Ovary (tissue), 9 donors: ENCODE data around the gene BNC2. TPM values are rescaled to one million over a fixed set of nuclear protein-coding genes. Genes with fewer than 3 reads are reported as not detected.
A peak's percentile ranks its signal among the peaks of the same experiment; 100 is the strongest.

ENCODE experiments used
- DNase-seq, 5 donors: peaks; one replicate each; pipeline ENCODE4 v3.0.0-alpha.2; 2019 to 2020
- H3K27ac ChIP-seq, 2 donors: fragments of 200-600 bp; one replicate each; pipeline versions ENCODE4 v1.5.1 to v1.8.0; 2019 to 2022
- H3K27me3 ChIP-seq: fragments of 200-600 bp; one replicate; pipeline ENCODE4 v1.8.0; 2022
- H3K36me3 ChIP-seq: fragments of 200-600 bp; sonication (generic); one replicate; pipeline ENCODE4 v1.5.1; 2019
- H3K4me1 ChIP-seq: one replicate; pipeline ENCODE4 v1.8.1; 2013; ENCODE audit warnings: mild to moderate bottlenecking, moderate library complexity; ENCODE audit not compliant: insufficient read depth
- H3K4me3 ChIP-seq: fragments of 200-600 bp; sonication (generic); one replicate; pipeline ENCODE4 v1.5.1; 2017
- H3K9me3 ChIP-seq, 2 donors: fragments of 200-600 bp in 1 of 2; sonication (generic) in 1 of 2; one replicate each; pipeline versions ENCODE4 v1.5.1 to v1.8.1; 2013 to 2019; ENCODE audit warnings: mild to moderate bottlenecking in 1 of 2, moderate library complexity in 1 of 2
- EP300 ChIP-seq: sonication (generic); formaldehyde crosslinking; IDR thresholded peaks from one replicate; pipeline ENCODE4 v1.6.1; 2017; ENCODE audit warnings: antibody characterized with exemption
- POLR2A ChIP-seq: fragments of 450-650 bp; IDR thresholded peaks from one replicate; pipeline ENCODE4 v1.6.1; 2017; ENCODE audit warnings: antibody characterized with exemption, mild to moderate bottlenecking, moderate library complexity
- WGBS, 3 donors: extraction: QIAGEN DNeasy Blood & Tissue Kit in 1 of 3; methylation state at CpG; one replicate each; pipeline versions ENCODE4 v1.1.5 to v1.1.7; 2013 to 2017; 5-methylcytosine and 5-hydroxymethylcytosine counted together
- intact Hi-C, 4 donors: fragments of 100-400 bp; cut with DNase I; formaldehyde crosslinking; loops; one replicate each; pipeline versions ENCODE4 v1.11.0 to v1.15.1; 2022 to 2023
- polyA plus RNA-seq, 2 donors: library from polyadenylated mRNA; stranded (reverse); fragments of 200-250 nt in 1 of 2; fragments of 350-450 nt in 1 of 2; fragmentation: Illumina TruSeq in 1 of 2; extraction: RNeasy Lipid Tissue Mini Kit (QIAGEN cat#74804) in 1 of 2; gene quantifications; one replicate each; pipeline ENCODE4 v1.2.3, GENCODE V29; 2013 to 2014
- total RNA-seq, 7 donors: library from RNA; depleted of rRNA in 2 of 7; stranded (reverse); fragments of >200 nt in 2 of 7; fragmentation: NEBNext Ultra II Directional in 3 of 7; extraction: Animal tissue kit (Norgen Biotek cat#: 25700) in 3 of 7; gene quantifications; one replicate each; pipeline versions ENCODE4 v1.1.0 to v1.2.4, GENCODE V29; 2016 to 2023
- TF ChIP-seq, protein P1 (sequence below), 3 donors: fragments of 450-650 bp in 2 of 3; fragments of 200-600 bp in 1 of 3; IDR thresholded peaks; one replicate each; pipeline versions ENCODE4 v1.5.1 to v1.8.0; 2016 to 2022; ENCODE audit warnings: antibody characterized with exemption in 3 of 3, mild to moderate bottlenecking in 1 of 3
- donor health status: DM: no; HTN: no; CAD: no; lungs with moderate emphysema.
- donor health status: DM: no; HTN: no; CAD: no.
- donor health status: Bipolar disorder and iron deficiency.
- donor health status: DM: yes; HTN: yes; CAD: no.
- donor health status: DM: no; HTN: no; CAD: no.
- donor health status: DM: yes; HTN: yes; CAD: no.

The BNC2 gene
- total and polyA plus RNA-seq, 9 donors, result 17.2 to 232 (median 197) TPM

DNA sequence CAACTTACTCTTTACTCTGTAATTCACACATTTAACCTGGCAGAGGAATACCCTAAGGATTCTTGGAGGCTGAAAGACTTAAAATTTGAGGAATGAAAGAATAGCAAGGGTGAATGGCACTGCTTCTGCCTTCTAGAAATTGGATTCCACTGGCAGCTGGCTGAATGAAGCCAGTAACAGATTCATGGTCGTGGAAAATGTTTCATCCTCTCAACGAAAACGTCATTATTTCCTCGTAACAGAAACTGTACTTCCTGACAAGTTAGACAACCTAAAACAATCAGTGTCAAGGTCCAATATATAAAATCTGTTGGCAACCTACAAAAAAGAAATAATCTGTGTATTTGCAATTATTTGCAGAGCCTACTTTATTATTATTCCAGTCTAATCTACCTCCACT, 39.7 kb downstream of the BNC2 start:
- TF ChIP-seq EP300, result no peak
- TF ChIP-seq, protein P1, sequence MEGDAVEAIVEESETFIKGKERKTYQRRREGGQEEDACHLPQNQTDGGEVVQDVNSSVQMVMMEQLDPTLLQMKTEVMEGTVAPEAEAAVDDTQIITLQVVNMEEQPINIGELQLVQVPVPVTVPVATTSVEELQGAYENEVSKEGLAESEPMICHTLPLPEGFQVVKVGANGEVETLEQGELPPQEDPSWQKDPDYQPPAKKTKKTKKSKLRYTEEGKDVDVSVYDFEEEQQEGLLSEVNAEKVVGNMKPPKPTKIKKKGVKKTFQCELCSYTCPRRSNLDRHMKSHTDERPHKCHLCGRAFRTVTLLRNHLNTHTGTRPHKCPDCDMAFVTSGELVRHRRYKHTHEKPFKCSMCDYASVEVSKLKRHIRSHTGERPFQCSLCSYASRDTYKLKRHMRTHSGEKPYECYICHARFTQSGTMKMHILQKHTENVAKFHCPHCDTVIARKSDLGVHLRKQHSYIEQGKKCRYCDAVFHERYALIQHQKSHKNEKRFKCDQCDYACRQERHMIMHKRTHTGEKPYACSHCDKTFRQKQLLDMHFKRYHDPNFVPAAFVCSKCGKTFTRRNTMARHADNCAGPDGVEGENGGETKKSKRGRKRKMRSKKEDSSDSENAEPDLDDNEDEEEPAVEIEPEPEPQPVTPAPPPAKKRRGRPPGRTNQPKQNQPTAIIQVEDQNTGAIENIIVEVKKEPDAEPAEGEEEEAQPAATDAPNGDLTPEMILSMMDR (IDR thresholded peaks at IDR 0.05), result no peak
- Histone ChIP-seq H3K4me3 (no peak overlapping the region), H3K9me3 (no peaks in the 10 kb centered on the region)

GRCh38 chr9:16828340-16829281, 41.9 kb downstream of the BNC2 start:
- WGBS, 3 donors, result 4 to 10% (median 7%) methylated on average over 28 to 30 of the region's 30 CpGs

More for the DNA sequence above, 39.7 kb downstream of the BNC2 start:
- intact Hi-C loops, result loop anchor here in 1 of 4 donors (5.0 kb wide), 1 partner anchor 679 kb away; no protein-coding TSS in a partner anchor
- no peaks in the 10 kb centered on the region for H3K27me3 ChIP-seq
- WGBS, 3 donors, result 15 to 34% (median 18%) methylated on average over 4 of the region's 4 CpGs
- no peak overlapping the region for H3K27ac ChIP-seq
- no peaks in the 10 kb centered on the region for H3K36me3 ChIP-seq
- DNase-seq, result no peak
- peaks cover 7% of the 10 kb centered on the region for H3K4me1 ChIP-seq

GRCh38 chr9:16825971-16826625, 44.4 kb downstream of the BNC2 start:
- TF ChIP-seq EP300, result no peak
- TF ChIP-seq POLR2A, result no peak
- TF ChIP-seq, protein P1 (IDR thresholded peaks at IDR 0.05), result no peak
- Histone ChIP-seq H3K27me3 (no peaks in the 10 kb centered on the region), H3K4me3 (no peak overlapping the region), H3K4me1 (peaks cover 10% of the 10 kb centered on the region), H3K36me3 (no peaks in the 10 kb centered on the region), H3K27ac (no peak overlapping the region), H3K9me3 (no peaks in the 10 kb centered on the region)
- WGBS, 3 donors, result 22 to 39% (median 22%) methylated on average over 5 of the region's 5 CpGs
- intact Hi-C loops, result loop anchor here in 2 of 4 donors (5.0 to 10.0 kb wide), 2 partner anchors 84 to 491 kb away; no protein-coding TSS in a partner anchor
- no peak for DNase-seq

More at GRCh38 chr9:16828340-16829281, 41.9 kb downstream of the BNC2 start:
- Histone ChIP-seq H3K27me3 (no peaks in the 10 kb centered on the region), H3K36me3 (no peaks in the 10 kb centered on the region), H3K4me3 (peak overlapping the region; percentile 26), H3K4me1 (peaks cover 10% of the 10 kb centered on the region), H3K27ac (peak overlapping the region; percentile 13 to 68), H3K9me3 (no peaks in the 10 kb centered on the region)
- TF ChIP-seq, protein P1 (IDR thresholded peaks at IDR 0.05), result no peak
- TF ChIP-seq EP300 (no peak), POLR2A (no peak)
- peak; percentile 39 to 56 (median 49) for DNase-seq
- intact Hi-C loops, result loop anchor here in 2 of 4 donors (5.0 to 10.0 kb wide), 2 partner anchors 86 to 494 kb away; no protein-coding TSS in a partner anchor

GRCh38 chr9:16825331-16825725, 45.1 kb downstream of the BNC2 start:
- Histone ChIP-seq H3K36me3 (no peaks in the 10 kb centered on the region), H3K27ac (no peak overlapping the region), H3K4me1 (peaks cover 10% of the 10 kb centered on the region), H3K9me3 (no peaks in the 10 kb centered on the region), H3K27me3 (no peaks in the 10 kb centered on the region), H3K4me3 (no peak overlapping the region)
- intact Hi-C loops, result loop anchor here in 2 of 4 donors (5.0 to 10.0 kb wide), 2 partner anchors 83 to 491 kb away; no protein-coding TSS in a partner anchor
- TF ChIP-seq EP300, result no peak
- TF ChIP-seq, protein P1 (IDR thresholded peaks at IDR 0.05), result no peak
- TF ChIP-seq POLR2A, result no peak
- DNase-seq, result no peak
